GM12801 (cell line): ENCODE data around the gene BHLHA9.

Experiments used
- TF ChIP-seq, protein P1 (sequence below): IDR thresholded peaks from one replicate; pipeline ENCODE4 v1.5.1; 2011; ENCODE audit warnings: control low read depth; ENCODE audit not compliant: insufficient read length; ENCODE audit errors: extremely low read depth

The BHLHA9 gene

GRCh38 chr17:1270210-1271029 lies at the start of gene BHLHA9:
TSS of gene BHLHA9 (plus strand) at chr17:1270444. CDS start at chr17:1270564, 120 bp downstream.
- TF ChIP-seq, protein P1, sequence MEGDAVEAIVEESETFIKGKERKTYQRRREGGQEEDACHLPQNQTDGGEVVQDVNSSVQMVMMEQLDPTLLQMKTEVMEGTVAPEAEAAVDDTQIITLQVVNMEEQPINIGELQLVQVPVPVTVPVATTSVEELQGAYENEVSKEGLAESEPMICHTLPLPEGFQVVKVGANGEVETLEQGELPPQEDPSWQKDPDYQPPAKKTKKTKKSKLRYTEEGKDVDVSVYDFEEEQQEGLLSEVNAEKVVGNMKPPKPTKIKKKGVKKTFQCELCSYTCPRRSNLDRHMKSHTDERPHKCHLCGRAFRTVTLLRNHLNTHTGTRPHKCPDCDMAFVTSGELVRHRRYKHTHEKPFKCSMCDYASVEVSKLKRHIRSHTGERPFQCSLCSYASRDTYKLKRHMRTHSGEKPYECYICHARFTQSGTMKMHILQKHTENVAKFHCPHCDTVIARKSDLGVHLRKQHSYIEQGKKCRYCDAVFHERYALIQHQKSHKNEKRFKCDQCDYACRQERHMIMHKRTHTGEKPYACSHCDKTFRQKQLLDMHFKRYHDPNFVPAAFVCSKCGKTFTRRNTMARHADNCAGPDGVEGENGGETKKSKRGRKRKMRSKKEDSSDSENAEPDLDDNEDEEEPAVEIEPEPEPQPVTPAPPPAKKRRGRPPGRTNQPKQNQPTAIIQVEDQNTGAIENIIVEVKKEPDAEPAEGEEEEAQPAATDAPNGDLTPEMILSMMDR = no peak

- TF ChIP-seq, protein P1 = no peak
Measured at GRCh38 chr17:1221209-1221608, 49.0 kb upstream of the BHLHA9 start.

DNA sequence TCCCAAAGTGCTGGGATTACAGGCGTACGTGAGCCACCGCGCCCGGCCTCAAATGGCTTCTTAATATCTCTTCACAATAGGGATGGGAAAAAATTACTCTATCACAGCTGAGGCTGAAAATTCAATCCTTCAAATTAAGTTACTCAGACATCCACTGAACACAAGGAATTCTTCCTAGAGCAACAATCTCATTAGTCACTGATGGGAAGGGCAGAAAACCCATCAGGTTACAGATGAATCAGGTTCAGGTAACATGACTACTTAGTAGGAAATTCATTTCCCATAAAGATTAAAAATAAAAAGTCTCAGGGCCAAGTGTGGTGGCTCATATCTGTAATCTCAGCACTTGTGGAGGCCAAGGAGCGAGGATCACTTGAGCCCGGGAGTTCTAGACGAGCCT lies 47.9 kb upstream of the BHLHA9 start:
- TF ChIP-seq, protein P1 = no peak

- TF ChIP-seq, protein P1 = no peak
Measured at GRCh38 chr17:1223662-1224061, 46.6 kb upstream of the BHLHA9 start.

GRCh38 chr17:1224330-1224729 lies 45.9 kb upstream of the BHLHA9 start:
- TF ChIP-seq, protein P1 = no peak

DNA sequence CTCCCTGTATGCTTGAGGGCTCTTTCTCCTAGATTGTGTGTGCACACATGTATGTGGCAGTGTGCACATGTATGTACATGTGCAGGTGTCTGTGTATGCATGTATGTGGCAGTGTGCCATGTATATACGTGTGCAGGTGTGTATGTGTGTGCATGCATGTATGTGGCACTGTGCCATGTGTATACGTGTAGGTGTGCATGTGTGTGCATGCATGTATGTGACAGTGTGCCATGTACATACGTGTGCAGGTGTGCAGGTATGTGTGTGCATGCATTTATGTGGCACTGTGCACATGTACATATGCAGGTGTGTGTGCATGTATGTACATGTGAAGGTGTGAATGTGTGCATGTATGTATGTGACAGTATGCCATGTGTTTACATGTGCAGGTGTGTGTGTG lies 43.9 kb upstream of the BHLHA9 start:
- TF ChIP-seq, protein P1 = no peak

DNA sequence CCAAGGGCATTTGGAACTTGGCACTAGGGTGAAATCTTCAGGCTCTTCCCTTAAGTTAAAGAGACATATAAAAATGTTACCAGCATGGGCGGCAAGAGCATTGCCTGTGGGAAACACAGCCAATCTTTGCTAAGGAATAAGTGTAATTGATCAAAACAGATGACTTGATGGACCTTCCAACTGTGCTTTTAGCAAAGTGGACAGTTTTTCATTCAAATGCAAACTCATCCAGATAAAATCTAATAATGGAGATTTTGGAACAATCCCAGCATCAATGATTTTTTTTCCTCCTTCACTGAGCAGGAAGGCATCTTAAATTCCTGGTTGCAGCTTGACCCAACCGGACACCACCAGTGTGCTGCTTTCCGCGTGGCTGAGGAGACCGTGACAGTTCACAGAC lies 42.9 kb upstream of the BHLHA9 start:
- TF ChIP-seq, protein P1 = no peak
